HEK293T (cell line): Measurements from ENCODE around the gene DMBX1.

Experiments used
- BHLHE40 ChIP-seq: fragments of 450-650 bp; IDR thresholded peaks from 2 replicates; pipeline ENCODE4 v1.6.1; 2016; ENCODE audit warnings: mild to moderate bottlenecking, moderate library complexity, borderline replicate concordance
- ELF4 ChIP-seq: fragments of 450-650 bp; IDR thresholded peaks from 2 replicates; pipeline ENCODE4 v1.6.1; 2017; ENCODE audit warnings: antibody characterized with exemption
- FOXA1 ChIP-seq: fragments of 450-650 bp; IDR thresholded peaks from 2 replicates; pipeline ENCODE4 v1.6.1; 2016; ENCODE audit warnings: mild to moderate bottlenecking
- FOXK2 ChIP-seq: fragments of 450-650 bp; IDR thresholded peaks from 2 replicates; pipeline ENCODE4 v1.6.1; 2016; ENCODE audit warnings: mild to moderate bottlenecking
- FOXM1 ChIP-seq: fragments of 450-650 bp; IDR thresholded peaks from 2 replicates; pipeline ENCODE4 v1.6.1; 2017; ENCODE audit warnings: mild to moderate bottlenecking, borderline replicate concordance
- HDGF ChIP-seq: fragments of 450-650 bp; IDR thresholded peaks from 2 replicates; pipeline ENCODE4 v1.6.1; 2017; ENCODE audit warnings: antibody characterized with exemption, borderline replicate concordance
- NFRKB ChIP-seq: fragments of 450-650 bp; IDR thresholded peaks from 2 replicates; pipeline ENCODE4 v1.6.1; 2016; ENCODE audit warnings: mild to moderate bottlenecking, moderate library complexity
- SP1 ChIP-seq: fragments of 450-650 bp; IDR thresholded peaks from 2 replicates; pipeline ENCODE4 v1.6.1; 2017
- SUZ12 ChIP-seq: fragments of 450-650 bp; IDR thresholded peaks from 2 replicates; pipeline ENCODE4 v1.6.1; 2016; ENCODE audit warnings: mild to moderate bottlenecking
- TF ChIP-seq, protein P1 (sequence below): fragments of 450-650 bp; IDR thresholded peaks from 2 replicates; pipeline ENCODE4 v1.6.1; 2016

- TF ChIP-seq ELF4 = no peak
- no peak for TF ChIP-seq NFRKB
- no peak for TF ChIP-seq FOXA1
- no peak for TF ChIP-seq SUZ12
- TF ChIP-seq BHLHE40 = no peak
- TF ChIP-seq HDGF = no peak
- TF ChIP-seq FOXK2 = no peak
- TF ChIP-seq FOXM1 = no peak
- no peak for TF ChIP-seq SP1
- TF ChIP-seq, protein P1, sequence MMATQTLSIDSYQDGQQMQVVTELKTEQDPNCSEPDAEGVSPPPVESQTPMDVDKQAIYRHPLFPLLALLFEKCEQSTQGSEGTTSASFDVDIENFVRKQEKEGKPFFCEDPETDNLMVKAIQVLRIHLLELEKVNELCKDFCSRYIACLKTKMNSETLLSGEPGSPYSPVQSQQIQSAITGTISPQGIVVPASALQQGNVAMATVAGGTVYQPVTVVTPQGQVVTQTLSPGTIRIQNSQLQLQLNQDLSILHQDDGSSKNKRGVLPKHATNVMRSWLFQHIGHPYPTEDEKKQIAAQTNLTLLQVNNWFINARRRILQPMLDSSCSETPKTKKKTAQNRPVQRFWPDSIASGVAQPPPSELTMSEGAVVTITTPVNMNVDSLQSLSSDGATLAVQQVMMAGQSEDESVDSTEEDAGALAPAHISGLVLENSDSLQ = no peak
Measured at GRCh38 chr1:46506470-46507219, 17.0 kb downstream of the DMBX1 start.
